Measurements from ENCODE around the gene VGF. TPM values are rescaled to one million over a fixed set of nuclear protein-coding genes. Genes with fewer than 3 reads are reported as not detected.
A peak's percentile ranks its signal among the peaks of the same experiment; 100 is the strongest.

The VGF gene
- total RNA-seq, 1 donor from 2014 or later: 0.65 TPM

DNA sequence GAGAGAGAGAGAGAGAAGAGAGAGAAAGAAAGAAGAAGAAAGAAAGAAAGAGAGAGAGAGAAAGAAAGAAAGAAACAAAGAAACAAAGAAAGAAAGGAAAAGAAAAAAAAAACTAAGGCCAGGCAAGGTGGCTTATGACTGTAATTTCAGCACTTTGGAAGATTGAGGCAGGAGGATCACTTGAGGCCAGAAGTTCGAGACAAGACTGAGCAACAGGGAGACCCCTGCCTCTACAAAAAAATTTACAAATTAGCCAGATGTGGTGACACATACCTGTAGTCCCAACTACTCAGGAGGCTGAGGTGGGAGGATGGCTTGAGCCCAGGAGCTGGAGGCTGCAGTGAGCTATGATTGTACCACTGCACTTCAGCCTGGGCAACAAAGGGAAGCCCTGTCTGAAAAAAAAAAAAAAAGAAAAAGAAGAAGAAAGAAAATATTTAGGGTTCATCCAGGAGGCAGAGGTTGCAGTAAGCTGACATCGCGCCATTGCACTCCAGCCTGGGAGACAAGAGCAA lies 35.7 kb downstream of the VGF start:
- Histone ChIP-seq H3K79me2 (ENCODE audit: low read depth) (no peaks in the 10 kb centered on the region), H3K4me1 (peaks cover 27% of the 10 kb centered on the region)
- peaks cover 10% of the 10 kb centered on the region for H3K9me3 Mint-ChIP-seq

DNA sequence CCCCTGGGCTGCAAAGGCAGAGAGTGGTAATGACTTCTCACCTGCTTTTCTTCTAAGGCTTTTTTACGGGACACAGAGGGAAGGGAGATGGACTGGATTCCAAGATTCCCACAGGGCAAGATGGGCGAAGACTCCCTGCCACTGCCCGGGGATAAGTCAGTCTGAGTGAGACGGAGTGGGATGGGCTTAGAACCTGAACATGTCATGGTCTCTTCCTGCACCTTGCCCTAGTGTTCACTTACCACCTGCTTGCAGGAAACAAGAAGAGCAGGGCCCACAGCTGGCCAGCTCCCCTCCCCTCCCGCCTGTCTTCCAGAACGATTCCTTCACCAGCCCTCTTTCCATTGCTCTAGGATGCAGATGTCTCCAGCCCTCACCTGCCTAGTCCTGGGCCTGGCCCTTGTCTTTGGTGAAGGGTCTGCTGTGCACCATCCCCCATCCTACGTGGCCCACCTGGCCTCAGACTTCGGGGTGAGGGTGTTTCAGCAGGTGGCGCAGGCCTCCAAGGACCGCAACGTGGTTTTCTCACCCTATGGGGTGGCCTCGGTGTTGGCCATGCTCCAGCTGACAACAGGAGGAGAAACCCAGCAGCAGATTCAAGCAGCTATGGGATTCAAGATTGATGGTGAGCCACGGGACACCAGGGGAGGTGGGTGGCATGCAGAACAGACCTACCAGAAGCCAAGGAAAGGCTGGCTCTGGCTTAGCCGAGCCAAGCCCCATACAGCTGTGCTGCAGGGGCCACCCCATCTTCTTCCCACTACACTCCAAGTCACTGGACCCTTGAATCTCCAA lies 37.1 kb downstream of the VGF start:
- H3K9me3 ChIP-seq (ENCODE audit: low read depth): no peaks in the 10 kb centered on the region
- peaks cover 13% of the 10 kb centered on the region for H3F3A ChIP-seq (ENCODE audit: low read depth)
- no peak overlapping the region for H2AFZ ChIP-seq (replicated peaks)
- no peaks in the 10 kb centered on the region for H4K20me1 ChIP-seq (ENCODE audit: low read depth)
- no peak overlapping the region for H3K4me2 ChIP-seq
- TF ChIP-seq EZH2 (IDR thresholded peaks at IDR 0.05): no peak
- no peak for TF ChIP-seq EZH2phosphoT487 (IDR thresholded peaks at IDR 0.05)
- TF ChIP-seq, protein P1, sequence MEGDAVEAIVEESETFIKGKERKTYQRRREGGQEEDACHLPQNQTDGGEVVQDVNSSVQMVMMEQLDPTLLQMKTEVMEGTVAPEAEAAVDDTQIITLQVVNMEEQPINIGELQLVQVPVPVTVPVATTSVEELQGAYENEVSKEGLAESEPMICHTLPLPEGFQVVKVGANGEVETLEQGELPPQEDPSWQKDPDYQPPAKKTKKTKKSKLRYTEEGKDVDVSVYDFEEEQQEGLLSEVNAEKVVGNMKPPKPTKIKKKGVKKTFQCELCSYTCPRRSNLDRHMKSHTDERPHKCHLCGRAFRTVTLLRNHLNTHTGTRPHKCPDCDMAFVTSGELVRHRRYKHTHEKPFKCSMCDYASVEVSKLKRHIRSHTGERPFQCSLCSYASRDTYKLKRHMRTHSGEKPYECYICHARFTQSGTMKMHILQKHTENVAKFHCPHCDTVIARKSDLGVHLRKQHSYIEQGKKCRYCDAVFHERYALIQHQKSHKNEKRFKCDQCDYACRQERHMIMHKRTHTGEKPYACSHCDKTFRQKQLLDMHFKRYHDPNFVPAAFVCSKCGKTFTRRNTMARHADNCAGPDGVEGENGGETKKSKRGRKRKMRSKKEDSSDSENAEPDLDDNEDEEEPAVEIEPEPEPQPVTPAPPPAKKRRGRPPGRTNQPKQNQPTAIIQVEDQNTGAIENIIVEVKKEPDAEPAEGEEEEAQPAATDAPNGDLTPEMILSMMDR (IDR thresholded peaks at IDR 0.05): no peak
- no peak overlapping the region for H3K4me3 ChIP-seq
- no peak overlapping the region for H3K27ac ChIP-seq
- Mint-ChIP-seq H3K27me3 (ENCODE audit: insufficient read depth, low read depth) (peaks cover 14% of the 10 kb centered on the region), H3K27ac (no peak overlapping the region), H3K36me3 (peaks cover 2% of the 10 kb centered on the region), H3K4me3 (peak overlapping the region; percentile 18), H3K4me1 (peaks cover 30% of the 10 kb centered on the region), H3K9me3 (peaks cover 10% of the 10 kb centered on the region)
- no peaks in the 10 kb centered on the region for H3K36me3 ChIP-seq
- peaks cover 15% of the 10 kb centered on the region for H3K4me1 ChIP-seq
- H3K9ac ChIP-seq: no peak overlapping the region
- no peaks in the 10 kb centered on the region for H3K79me2 ChIP-seq (ENCODE audit: low read depth)
- no peak for DNase-seq (ENCODE audit: low spot score)
- no peaks in the 10 kb centered on the region for H3K27me3 ChIP-seq

More for the DNA sequence above, 35.7 kb downstream of the VGF start:
- H3K27me3 Mint-ChIP-seq (ENCODE audit: insufficient read depth, low read depth): peaks cover 16% of the 10 kb centered on the region
- Histone ChIP-seq H3K36me3 (no peaks in the 10 kb centered on the region), H3K27me3 (no peaks in the 10 kb centered on the region), H3K4me3 (no peak overlapping the region), H3K27ac (no peak overlapping the region), H2AFZ (replicated peaks) (no peak overlapping the region), H3K9ac (no peak overlapping the region), H3K9me3 (ENCODE audit: low read depth) (no peaks in the 10 kb centered on the region), H4K20me1 (ENCODE audit: low read depth) (no peaks in the 10 kb centered on the region), H3K4me2 (no peak overlapping the region), H3F3A (ENCODE audit: low read depth) (peaks cover 23% of the 10 kb centered on the region)
- H3K36me3 Mint-ChIP-seq: peaks cover 2% of the 10 kb centered on the region
- H3K4me3 Mint-ChIP-seq: no peak overlapping the region
- no peak overlapping the region for H3K27ac Mint-ChIP-seq
- DNase-seq (ENCODE audit: low spot score): no peak
- TF ChIP-seq, protein P1 (IDR thresholded peaks at IDR 0.05): no peak
- TF ChIP-seq EZH2 (IDR thresholded peaks at IDR 0.05): no peak
- TF ChIP-seq EZH2phosphoT487 (IDR thresholded peaks at IDR 0.05): no peak
- H3K4me1 Mint-ChIP-seq: peaks cover 40% of the 10 kb centered on the region

DNA sequence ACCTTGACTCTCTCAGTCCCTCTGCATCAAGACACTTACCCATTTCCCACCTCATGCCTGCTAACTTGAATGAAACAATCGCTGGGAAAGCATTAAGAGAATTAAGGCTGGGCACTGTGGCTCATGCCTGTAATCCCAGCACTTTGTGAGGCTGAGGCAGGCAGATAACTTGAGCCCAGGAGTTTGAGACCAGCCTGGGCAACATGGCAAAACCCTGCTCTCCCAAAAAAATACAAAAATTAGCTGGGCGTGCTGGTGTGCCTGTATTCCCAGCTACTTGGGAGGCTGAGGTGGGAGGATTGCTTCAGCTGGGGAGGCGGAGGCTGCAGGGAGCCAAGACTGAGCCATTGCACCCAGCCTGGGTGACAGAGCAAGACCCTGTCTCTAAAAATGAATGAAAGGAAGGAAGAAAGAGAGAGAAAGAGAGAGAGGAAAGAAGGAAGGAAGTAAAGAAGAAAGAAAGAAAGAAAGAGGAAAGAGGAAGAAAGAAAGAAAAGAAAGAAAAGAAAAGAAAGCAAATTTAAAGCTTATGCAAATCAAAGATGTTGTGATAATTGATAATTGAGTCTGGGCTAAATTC lies 37.8 kb downstream of the VGF start:
- Histone ChIP-seq H3K4me2 (peak overlapping the region; percentile 74), H3K9me3 (ENCODE audit: low read depth) (no peaks in the 10 kb centered on the region), H3K4me3 (peak overlapping the region; percentile 26), H2AFZ (replicated peaks) (no peak overlapping the region), H3F3A (ENCODE audit: low read depth) (peaks cover 13% of the 10 kb centered on the region), H3K79me2 (ENCODE audit: low read depth) (no peaks in the 10 kb centered on the region), H3K27me3 (no peaks in the 10 kb centered on the region), H3K36me3 (no peaks in the 10 kb centered on the region), H3K9ac (no peak overlapping the region), H3K27ac (no peak overlapping the region), H3K4me1 (peaks cover 17% of the 10 kb centered on the region), H4K20me1 (ENCODE audit: low read depth) (no peaks in the 10 kb centered on the region)
- Mint-ChIP-seq H3K9me3 (peaks cover 10% of the 10 kb centered on the region), H3K4me3 (peak overlapping the region; percentile 73), H3K27me3 (ENCODE audit: insufficient read depth, low read depth) (peaks cover 16% of the 10 kb centered on the region), H3K36me3 (peaks cover 2% of the 10 kb centered on the region), H3K27ac (peak overlapping the region; percentile 38), H3K4me1 (peaks cover 35% of the 10 kb centered on the region)
- TF ChIP-seq, protein P1 (IDR thresholded peaks at IDR 0.05): no peak
- TF ChIP-seq EZH2 (IDR thresholded peaks at IDR 0.05): no peak
- TF ChIP-seq EZH2phosphoT487 (IDR thresholded peaks at IDR 0.05): no peak
- DNase-seq (ENCODE audit: low spot score): no peak

Data from neural progenitor cell (in vitro differentiated cells).